Measurements from ENCODE around the gene PAX8.

PAX8 gene

GRCh38 chr2:113176696-113177355 is 101.9 kb downstream of the PAX8 start:
- TF ChIP-seq, protein P1, sequence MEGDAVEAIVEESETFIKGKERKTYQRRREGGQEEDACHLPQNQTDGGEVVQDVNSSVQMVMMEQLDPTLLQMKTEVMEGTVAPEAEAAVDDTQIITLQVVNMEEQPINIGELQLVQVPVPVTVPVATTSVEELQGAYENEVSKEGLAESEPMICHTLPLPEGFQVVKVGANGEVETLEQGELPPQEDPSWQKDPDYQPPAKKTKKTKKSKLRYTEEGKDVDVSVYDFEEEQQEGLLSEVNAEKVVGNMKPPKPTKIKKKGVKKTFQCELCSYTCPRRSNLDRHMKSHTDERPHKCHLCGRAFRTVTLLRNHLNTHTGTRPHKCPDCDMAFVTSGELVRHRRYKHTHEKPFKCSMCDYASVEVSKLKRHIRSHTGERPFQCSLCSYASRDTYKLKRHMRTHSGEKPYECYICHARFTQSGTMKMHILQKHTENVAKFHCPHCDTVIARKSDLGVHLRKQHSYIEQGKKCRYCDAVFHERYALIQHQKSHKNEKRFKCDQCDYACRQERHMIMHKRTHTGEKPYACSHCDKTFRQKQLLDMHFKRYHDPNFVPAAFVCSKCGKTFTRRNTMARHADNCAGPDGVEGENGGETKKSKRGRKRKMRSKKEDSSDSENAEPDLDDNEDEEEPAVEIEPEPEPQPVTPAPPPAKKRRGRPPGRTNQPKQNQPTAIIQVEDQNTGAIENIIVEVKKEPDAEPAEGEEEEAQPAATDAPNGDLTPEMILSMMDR (IDR thresholded peaks at IDR 0.05; ENCODE audit: control insufficient read depth, extremely low read depth, insufficient read depth): no peak
- H3K4me3 ChIP-seq (ENCODE audit: low read depth, low read length): no peak overlapping the region
- no peak for DNase-seq (ENCODE audit: low read depth)

DNA sequence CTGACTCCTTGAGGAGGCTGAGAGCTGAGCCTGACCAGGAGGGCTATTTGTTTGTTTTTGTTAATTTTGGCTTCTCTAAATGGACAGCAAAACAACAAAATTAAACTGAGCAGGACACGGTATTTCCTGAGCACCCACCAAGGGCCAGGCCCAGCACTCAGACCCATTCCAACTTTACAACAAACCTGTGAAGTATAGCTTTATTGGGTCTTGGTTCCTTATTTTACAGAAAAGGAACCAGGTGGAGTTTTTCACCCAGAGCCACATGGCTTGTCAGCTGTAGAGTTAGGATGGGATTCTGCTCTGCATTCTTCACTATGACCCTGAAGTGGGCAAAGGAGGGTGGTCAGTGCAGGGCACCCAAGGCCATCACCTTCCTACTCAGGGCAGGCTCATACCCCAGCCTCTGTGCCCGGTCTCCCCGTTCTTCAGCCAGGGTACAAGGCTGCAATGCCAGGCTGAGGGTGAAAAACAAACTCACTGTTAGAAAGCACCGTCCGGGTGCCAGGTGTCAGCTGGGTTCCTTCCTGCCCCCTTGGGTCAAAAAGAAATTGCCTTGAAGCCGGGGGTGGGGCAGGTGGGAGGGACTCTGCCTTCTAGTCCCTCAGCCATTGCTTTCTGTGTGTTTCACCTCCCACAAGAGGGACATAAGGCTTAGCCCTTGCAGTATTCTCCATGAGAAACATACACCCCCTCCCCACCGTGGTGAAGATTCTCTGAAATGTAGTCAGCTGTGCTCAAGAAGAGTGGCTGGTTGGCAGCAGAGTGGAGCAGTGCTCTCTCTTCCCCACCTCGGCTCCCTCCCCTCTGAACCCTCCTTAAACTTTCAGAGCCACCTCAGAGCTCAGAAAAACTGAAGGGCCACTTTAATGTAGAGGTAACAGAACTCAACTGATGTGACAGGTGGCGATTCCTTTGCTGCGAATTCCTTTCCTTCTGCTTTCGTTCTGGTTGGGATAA is 102.7 kb downstream of the PAX8 start:
- no peak for DNase-seq (ENCODE audit: low read depth)
- H3K4me3 ChIP-seq (ENCODE audit: low read depth, low read length): no peak overlapping the region
- TF ChIP-seq, protein P1 (IDR thresholded peaks at IDR 0.05; ENCODE audit: control insufficient read depth, extremely low read depth, insufficient read depth): no peak

- no peak overlapping the region for H3K4me3 ChIP-seq (ENCODE audit: low read depth, low read length)
- TF ChIP-seq, protein P1 (IDR thresholded peaks at IDR 0.05; ENCODE audit: control insufficient read depth, extremely low read depth, insufficient read depth): no peak
- no peak for DNase-seq (ENCODE audit: low read depth)
Observed at GRCh38 chr2:113175042-113175628, 103.6 kb downstream of the PAX8 start.

- TF ChIP-seq, protein P1 (IDR thresholded peaks at IDR 0.05; ENCODE audit: control insufficient read depth, extremely low read depth, insufficient read depth): no peak
- H3K4me3 ChIP-seq (ENCODE audit: low read depth, low read length): no peak overlapping the region
- DNase-seq (ENCODE audit: low read depth): no peak
Observed at GRCh38 chr2:113174376-113174750, 104.4 kb downstream of the PAX8 start.

DNA sequence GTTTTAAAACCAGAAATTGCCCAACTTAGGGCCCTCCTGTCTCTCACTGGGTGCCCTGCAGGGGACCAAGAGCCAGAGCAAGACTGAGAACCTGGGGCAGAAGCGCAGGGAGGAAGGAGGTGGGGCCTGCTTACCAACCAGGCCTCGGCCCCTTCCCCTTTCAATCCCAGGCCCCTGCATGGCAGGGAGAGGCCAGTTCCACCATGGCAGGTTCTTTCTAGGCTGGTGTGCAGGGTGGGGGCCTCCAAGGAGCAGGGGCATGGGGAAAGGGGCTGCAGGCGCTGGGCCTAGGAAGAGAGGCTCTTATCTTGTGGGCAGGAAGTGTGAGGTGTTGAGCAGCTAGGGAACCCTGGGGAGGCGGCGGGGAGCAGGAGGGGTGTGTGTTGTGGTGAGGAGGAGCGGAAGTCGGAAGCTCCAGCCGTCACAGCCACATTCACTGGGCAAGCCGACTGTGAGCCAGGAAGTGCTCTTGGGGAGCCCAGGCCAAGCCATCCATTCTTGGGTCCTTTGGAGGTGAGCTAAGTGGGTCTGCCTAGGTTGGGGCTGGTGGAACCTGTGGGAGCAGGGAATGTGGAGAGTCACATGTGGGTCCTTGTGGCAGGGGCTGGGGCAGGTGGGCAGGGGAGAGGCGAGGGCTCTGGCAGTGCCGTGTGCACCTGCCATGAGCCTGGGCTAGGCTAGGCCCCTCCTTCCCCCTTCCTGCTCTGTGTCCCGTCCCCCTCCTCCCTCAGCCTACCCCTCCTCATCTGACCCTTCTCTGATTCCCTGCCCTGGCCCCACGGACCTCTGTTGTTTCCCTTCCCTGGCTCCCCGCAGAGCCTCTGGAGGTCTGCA is 105.0 kb downstream of the PAX8 start, which contains the start of gene PSD4:
PSD4 (plus strand) TSS at position 430 of the 834 bp plus-strand sequence. CDS start 8,486 bp downstream, outside the sequence.
- no peak for DNase-seq (ENCODE audit: low read depth)
- TF ChIP-seq, protein P1 (IDR thresholded peaks at IDR 0.05; ENCODE audit: control insufficient read depth, extremely low read depth, insufficient read depth): no peak
- H3K4me3 ChIP-seq (ENCODE audit: low read depth, low read length): no peak within 1 kb of the TSS

All from LNCaP clone FGC (cell line).